ENCODE results near the gene XK.

- no peak for TF ChIP-seq CTCF (IDR thresholded peaks at IDR 0.05)
- TF ChIP-seq POLR2A (IDR thresholded peaks at IDR 0.05), result no peak
These were observed 71.5 kb downstream of the XK start for GRCh38 chrX:37757082-37757481.
